Adrenal gland (tissue), 12 donors: Measurements from ENCODE around the gene FGFBP2. TPM values are rescaled to one million over a fixed set of nuclear protein-coding genes. Genes with fewer than 3 reads are reported as not detected.

Experiments used
- DNase-seq, 7 donors: peaks; one replicate each; pipeline ENCODE4 v3.0.0-alpha.2; 2019 to 2020
- H3K27ac ChIP-seq, 5 donors: fragments of 200-600 bp; sonication (generic) in 4 of 5; 1 replicate in 3 of 5; 2 replicates in 2 of 5; pipeline versions ENCODE4 v1.5.1 to v1.8.0; 2016 to 2020; ENCODE audit warnings: mild to moderate bottlenecking in 1 of 5
- H3K27me3 ChIP-seq: fragments of 200-600 bp; 2 replicates; pipeline ENCODE4 v1.8.0; 2021
- H3K36me3 ChIP-seq, 2 donors: fragments of 200-600 bp; replicated peaks in 1 of 2; 1 replicate in 1 of 2; 2 replicates in 1 of 2; pipeline versions ENCODE4 v1.5.1 to v1.8.0; 2018 to 2022
- H3K4me1 ChIP-seq, 2 donors: fragments of 200-600 bp; replicated peaks in 1 of 2; 1 replicate in 1 of 2; 2 replicates in 1 of 2; pipeline versions ENCODE4 v1.5.1 to v1.8.0; 2018 to 2021
- H3K4me3 ChIP-seq, 4 donors: fragments of 200-600 bp; sonication (generic) in 3 of 4; one replicate each; pipeline ENCODE4 v1.5.1; 2016 to 2018
- H3K9me3 ChIP-seq, 3 donors: fragments of 200-600 bp; sonication (generic) in 1 of 3; replicated peaks in 1 of 3; 1 replicate in 2 of 3; 2 replicates in 1 of 3; pipeline versions ENCODE4 v1.5.1 to v1.8.0; 2016 to 2021
- POLR2A ChIP-seq, 2 donors: fragments of 450-650 bp; IDR thresholded peaks; one replicate each; pipeline ENCODE4 v1.6.1; 2017; ENCODE audit warnings: antibody characterized with exemption in 2 of 2, mild to moderate bottlenecking in 2 of 2, moderate library complexity in 1 of 2
- WGBS, 4 donors: extraction: QIAGEN DNeasy Blood & Tissue Kit in 2 of 4; methylation state at CpG; one replicate each; pipeline versions ENCODE4 v1.1.5 to v1.1.7; 2013 to 2017; 5-methylcytosine and 5-hydroxymethylcytosine counted together
- intact Hi-C, 2 donors: fragments of 100-400 bp; cut with DNase I; formaldehyde crosslinking; loops; one replicate each; pipeline versions ENCODE4 v1.14.1 to v1.15.0; 2022 to 2023
- polyA plus RNA-seq, 3 donors: library from polyadenylated mRNA; stranded (reverse); fragments of 200-250 nt in 2 of 3; fragments of 350-450 nt in 1 of 3; fragmentation: Illumina TruSeq in 1 of 3; extraction: RNeasy Lipid Tissue Mini Kit (QIAGEN cat#74804) in 1 of 3; gene quantifications; one replicate each; pipeline ENCODE4 v1.2.3, GENCODE V29; 2013 to 2014
- total RNA-seq, 9 donors: library from RNA; depleted of rRNA in 4 of 9; stranded (reverse); fragments of >200 nt in 4 of 9; fragments of 120-200 nt in 1 of 9; fragmentation: NEBNext Ultra II Directional in 1 of 9; extraction: Animal tissue kit (Norgen Biotek cat#: 25700) in 1 of 9; gene quantifications; one replicate each; pipeline versions ENCODE4 v1.1.0 to v1.2.4, GENCODE V29; 2013 to 2023
- TF ChIP-seq, protein P1 (sequence below), 6 experiments: fragments of 450-650 bp in 4 of 6; fragments of 200-600 bp in 2 of 6; sonication (generic) in 1 of 6; IDR thresholded peaks; 1 replicate in 5 of 6; 2 replicates in 1 of 6; pipeline versions ENCODE4 v1.5.1 to v1.8.0; 2016 to 2021; ENCODE audit warnings: antibody characterized with exemption in 6 of 6, mild to moderate bottlenecking in 2 of 6, moderate library complexity in 1 of 6
- donor health status: healthy with polysubstance abuse.
- donor health status: Bipolar disorder and iron deficiency.
- donor health status: DM: yes; HTN: yes; CAD: no.
- donor health status: DM: no; HTN: no; CAD: no.
- donor health status: DM: no; HTN: no; CAD: no.
- donor health status: DM: yes; HTN: yes; CAD: no.

The FGFBP2 gene
- total and polyA plus RNA-seq, 12 donors = 0.26 to 2.9 (median 0.94) TPM; not detected in 2

DNA sequence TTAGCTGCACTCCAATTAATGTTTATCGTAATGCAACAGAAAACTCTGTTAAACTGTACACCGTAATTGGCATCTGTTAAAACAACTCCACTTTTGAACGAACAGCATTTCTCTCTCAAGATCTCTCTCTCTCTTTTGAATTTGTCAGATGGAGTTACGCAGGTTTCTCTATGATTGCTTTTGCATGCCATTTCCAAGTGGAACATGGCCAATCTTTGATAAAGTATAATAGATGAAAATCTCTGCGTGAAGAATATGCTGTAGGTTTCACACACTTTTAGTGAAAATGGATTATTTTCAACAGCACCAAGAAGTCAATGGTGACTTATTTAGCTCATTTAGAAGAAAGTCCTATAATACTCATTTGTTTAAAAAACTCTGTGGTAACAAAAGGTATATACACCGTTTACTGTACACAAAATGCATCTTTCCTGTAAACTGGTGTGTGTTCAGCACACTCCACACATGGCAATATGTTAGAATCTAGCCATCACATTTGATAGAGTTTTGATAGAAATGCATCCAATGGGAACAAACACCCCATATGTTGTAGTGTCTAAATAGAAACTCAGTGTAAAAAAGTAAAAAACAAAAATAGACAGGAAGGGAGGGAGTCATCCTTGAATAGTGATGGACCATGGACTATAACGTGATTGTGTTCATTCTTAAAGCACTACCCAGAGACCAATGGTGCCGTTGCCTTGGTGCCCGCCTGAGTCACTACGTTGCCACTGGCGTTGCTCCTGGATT, 5.8 kb upstream of the FGFBP2 start:
- no peaks in the 10 kb centered on the region for H3K9me3 ChIP-seq
- WGBS, 4 donors = 75 to 80% (median 78%) methylated on average over 11 of the region's 11 CpGs
- H3K4me1 ChIP-seq = no peaks in the 10 kb centered on the region
- H3K4me3 ChIP-seq = no peak overlapping the region
- intact Hi-C loops = no loop called here
- DNase-seq = no peak
- TF ChIP-seq POLR2A (IDR thresholded peaks at IDR 0.05) = no peak
- TF ChIP-seq, protein P1, sequence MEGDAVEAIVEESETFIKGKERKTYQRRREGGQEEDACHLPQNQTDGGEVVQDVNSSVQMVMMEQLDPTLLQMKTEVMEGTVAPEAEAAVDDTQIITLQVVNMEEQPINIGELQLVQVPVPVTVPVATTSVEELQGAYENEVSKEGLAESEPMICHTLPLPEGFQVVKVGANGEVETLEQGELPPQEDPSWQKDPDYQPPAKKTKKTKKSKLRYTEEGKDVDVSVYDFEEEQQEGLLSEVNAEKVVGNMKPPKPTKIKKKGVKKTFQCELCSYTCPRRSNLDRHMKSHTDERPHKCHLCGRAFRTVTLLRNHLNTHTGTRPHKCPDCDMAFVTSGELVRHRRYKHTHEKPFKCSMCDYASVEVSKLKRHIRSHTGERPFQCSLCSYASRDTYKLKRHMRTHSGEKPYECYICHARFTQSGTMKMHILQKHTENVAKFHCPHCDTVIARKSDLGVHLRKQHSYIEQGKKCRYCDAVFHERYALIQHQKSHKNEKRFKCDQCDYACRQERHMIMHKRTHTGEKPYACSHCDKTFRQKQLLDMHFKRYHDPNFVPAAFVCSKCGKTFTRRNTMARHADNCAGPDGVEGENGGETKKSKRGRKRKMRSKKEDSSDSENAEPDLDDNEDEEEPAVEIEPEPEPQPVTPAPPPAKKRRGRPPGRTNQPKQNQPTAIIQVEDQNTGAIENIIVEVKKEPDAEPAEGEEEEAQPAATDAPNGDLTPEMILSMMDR (IDR thresholded peaks at IDR 0.05) = no peak
- no peaks in the 10 kb centered on the region for H3K27me3 ChIP-seq
- no peak overlapping the region for H3K27ac ChIP-seq
- no peaks in the 10 kb centered on the region for H3K36me3 ChIP-seq

DNA sequence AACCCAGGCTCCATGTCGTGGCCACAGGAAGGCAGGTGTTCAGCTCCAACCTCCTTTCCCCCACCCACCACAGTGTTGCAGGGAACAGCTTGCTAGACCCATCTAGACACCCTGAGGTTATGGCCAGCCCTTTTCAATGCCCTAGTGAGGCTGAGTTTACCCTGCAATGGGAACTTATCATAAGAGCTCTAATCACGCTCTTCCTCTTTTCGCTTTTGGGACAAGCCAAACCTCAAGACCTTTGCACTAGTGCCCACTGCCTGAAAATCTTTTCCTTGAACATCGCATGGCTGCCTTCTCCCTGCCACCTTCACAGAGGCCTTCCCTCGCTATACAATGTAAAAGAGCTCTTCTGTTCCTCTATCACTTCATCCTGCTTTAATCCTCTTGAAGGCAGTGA, 2.4 kb upstream of the FGFBP2 start:
- intact Hi-C loops = no loop called here
- WGBS, 4 donors = 72 to 91% (median 84%) methylated on average over 5 of the region's 5 CpGs
- H3K27ac ChIP-seq = no peak overlapping the region
- H3K4me3 ChIP-seq = no peak overlapping the region
- no peaks in the 10 kb centered on the region for H3K27me3 ChIP-seq
- no peak for TF ChIP-seq POLR2A (IDR thresholded peaks at IDR 0.05)
- TF ChIP-seq, protein P1 (IDR thresholded peaks at IDR 0.05) = no peak
- no peaks in the 10 kb centered on the region for H3K36me3 ChIP-seq
- DNase-seq = no peak
- no peaks in the 10 kb centered on the region for H3K4me1 ChIP-seq
- no peaks in the 10 kb centered on the region for H3K9me3 ChIP-seq

DNA sequence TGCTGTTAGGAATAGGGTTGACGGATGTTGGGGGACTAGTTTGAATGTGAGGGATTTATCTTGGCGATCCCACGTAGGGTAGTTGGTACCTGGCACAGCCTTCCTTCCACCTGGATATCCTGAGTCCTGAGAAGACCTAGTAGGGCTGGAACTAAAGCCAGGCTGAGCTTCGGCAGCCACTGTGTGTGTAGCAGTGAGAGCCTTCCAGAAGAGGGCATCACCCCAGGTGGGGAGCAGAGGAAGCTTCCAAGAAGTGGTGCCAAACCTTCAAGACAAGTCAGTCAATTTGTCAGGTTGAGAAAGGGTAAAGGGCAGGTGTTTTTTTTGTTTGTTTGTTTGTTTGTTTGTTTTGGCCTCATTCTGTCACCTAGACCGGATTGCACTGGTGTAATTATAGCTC, 1.2 kb upstream of the FGFBP2 start:
- no peak overlapping the region for H3K4me3 ChIP-seq
- TF ChIP-seq, protein P1 (IDR thresholded peaks at IDR 0.05) = no peak
- TF ChIP-seq POLR2A (IDR thresholded peaks at IDR 0.05) = no peak
- no peak for DNase-seq
- no peak overlapping the region for H3K27ac ChIP-seq
- 64 to 89% (median 82%) methylated on average over 5 of the region's 5 CpGs for WGBS, 4 donors
- H3K4me1 ChIP-seq = no peaks in the 10 kb centered on the region
- H3K36me3 ChIP-seq = no peaks in the 10 kb centered on the region
- no peaks in the 10 kb centered on the region for H3K9me3 ChIP-seq
- intact Hi-C loops = no loop called here
- no peaks in the 10 kb centered on the region for H3K27me3 ChIP-seq

DNA sequence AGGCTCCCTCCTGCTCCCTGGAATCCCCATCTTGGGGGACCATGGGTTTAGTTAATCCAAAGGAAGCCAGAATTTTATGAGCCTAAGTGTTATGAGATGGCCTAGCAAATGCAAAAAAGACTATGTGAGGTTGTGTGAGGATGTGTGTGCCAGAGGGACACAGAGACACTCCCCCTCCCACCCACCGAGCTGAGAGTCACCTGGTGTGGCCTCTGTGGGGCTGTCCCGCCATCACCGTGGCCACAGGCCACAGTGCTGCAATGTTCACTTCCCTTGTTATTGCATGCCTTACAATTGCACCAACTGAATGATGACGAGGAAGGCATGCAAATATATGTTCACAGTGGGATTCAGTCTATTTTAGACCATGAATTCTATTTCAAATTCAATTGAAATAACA, 601 bp upstream of the FGFBP2 start:
- Histone ChIP-seq H3K27me3 (no peaks in the 10 kb centered on the region), H3K27ac (no peak overlapping the region), H3K4me3 (no peak overlapping the region), H3K9me3 (no peaks in the 10 kb centered on the region), H3K4me1 (no peaks in the 10 kb centered on the region), H3K36me3 (no peaks in the 10 kb centered on the region)
- intact Hi-C loops = no loop called here
- DNase-seq = no peak
- 58 to 78% (median 67%) methylated on average over 4 of the region's 4 CpGs for WGBS, 4 donors
- TF ChIP-seq POLR2A (IDR thresholded peaks at IDR 0.05) = no peak
- TF ChIP-seq, protein P1 (IDR thresholded peaks at IDR 0.05) = no peak
